OCI-LY7 (cell line): ENCODE data around the gene PLXNA4.

Experiments used
- CTCF ChIP-seq: fragments of 200-600 bp; sonication (generic); conservative IDR thresholded peaks from 2 replicates; pipeline ENCODE4 v1.5.1; 2014; ENCODE audit warnings: mild to moderate bottlenecking, antibody characterized with exemption, low read length, moderate library complexity, mixed read lengths
- EZH2phosphoT487 ChIP-seq: fragments of 200-600 bp; sonication (generic); IDR thresholded peaks from 2 replicates; pipeline ENCODE4 v1.6.1; 2018; ENCODE audit warnings: low read depth, borderline replicate concordance, mild to moderate bottlenecking, mixed run types, antibody characterized with exemption, low read length, moderate library complexity, mixed read lengths

- no peak for TF ChIP-seq EZH2phosphoT487
- TF ChIP-seq CTCF: no peak
Measured at GRCh38 chr7:132181946-132182685, 394.2 kb downstream of the PLXNA4 start.
